Esophagus squamous epithelium (tissue), 4 donors: ENCODE data around the gene MKNK1.

ENCODE experiments used
- CTCF ChIP-seq, 6 experiments: fragments of 450-650 bp in 4 of 6; fragments of 200-600 bp in 2 of 6; sonication (generic) in 2 of 6; IDR thresholded peaks; one replicate each; pipeline ENCODE4 v1.5.1; 2016 to 2019; ENCODE audit warnings: antibody characterized with exemption in 6 of 6, mild to moderate bottlenecking in 4 of 6, moderate library complexity in 4 of 6
- POLR2A ChIP-seq, 4 donors: fragments of 450-650 bp; IDR thresholded peaks; one replicate each; pipeline ENCODE4 v1.6.1; 2017; ENCODE audit warnings: antibody characterized with exemption in 4 of 4, mild to moderate bottlenecking in 4 of 4, moderate library complexity in 3 of 4

GRCh38 chr1:46537651-46538050 is 66.4 kb downstream of the MKNK1 start:
- TF ChIP-seq CTCF (IDR thresholded peaks at IDR 0.05) (no peak), POLR2A (IDR thresholded peaks at IDR 0.05) (no peak)
